ENCODE results near the gene RTN4IP1.

The RTN4IP1 gene

GRCh38 chr6:106536851-106537250 lies 92.4 kb downstream of the RTN4IP1 start:
- TF ChIP-seq ZFX (IDR thresholded peaks at IDR 0.05; ENCODE audit: borderline replicate concordance), result no peak
- TF ChIP-seq, protein P1, sequence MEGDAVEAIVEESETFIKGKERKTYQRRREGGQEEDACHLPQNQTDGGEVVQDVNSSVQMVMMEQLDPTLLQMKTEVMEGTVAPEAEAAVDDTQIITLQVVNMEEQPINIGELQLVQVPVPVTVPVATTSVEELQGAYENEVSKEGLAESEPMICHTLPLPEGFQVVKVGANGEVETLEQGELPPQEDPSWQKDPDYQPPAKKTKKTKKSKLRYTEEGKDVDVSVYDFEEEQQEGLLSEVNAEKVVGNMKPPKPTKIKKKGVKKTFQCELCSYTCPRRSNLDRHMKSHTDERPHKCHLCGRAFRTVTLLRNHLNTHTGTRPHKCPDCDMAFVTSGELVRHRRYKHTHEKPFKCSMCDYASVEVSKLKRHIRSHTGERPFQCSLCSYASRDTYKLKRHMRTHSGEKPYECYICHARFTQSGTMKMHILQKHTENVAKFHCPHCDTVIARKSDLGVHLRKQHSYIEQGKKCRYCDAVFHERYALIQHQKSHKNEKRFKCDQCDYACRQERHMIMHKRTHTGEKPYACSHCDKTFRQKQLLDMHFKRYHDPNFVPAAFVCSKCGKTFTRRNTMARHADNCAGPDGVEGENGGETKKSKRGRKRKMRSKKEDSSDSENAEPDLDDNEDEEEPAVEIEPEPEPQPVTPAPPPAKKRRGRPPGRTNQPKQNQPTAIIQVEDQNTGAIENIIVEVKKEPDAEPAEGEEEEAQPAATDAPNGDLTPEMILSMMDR (IDR thresholded peaks at IDR 0.05), result no peak
- H3K27ac ChIP-seq, result no peak overlapping the region

GRCh38 chr6:106536357-106536756 lies 92.9 kb downstream of the RTN4IP1 start:
- no peak for TF ChIP-seq ZFX (IDR thresholded peaks at IDR 0.05; ENCODE audit: borderline replicate concordance)
- TF ChIP-seq, protein P1 (IDR thresholded peaks at IDR 0.05), result no peak
- no peak overlapping the region for H3K27ac ChIP-seq

DNA sequence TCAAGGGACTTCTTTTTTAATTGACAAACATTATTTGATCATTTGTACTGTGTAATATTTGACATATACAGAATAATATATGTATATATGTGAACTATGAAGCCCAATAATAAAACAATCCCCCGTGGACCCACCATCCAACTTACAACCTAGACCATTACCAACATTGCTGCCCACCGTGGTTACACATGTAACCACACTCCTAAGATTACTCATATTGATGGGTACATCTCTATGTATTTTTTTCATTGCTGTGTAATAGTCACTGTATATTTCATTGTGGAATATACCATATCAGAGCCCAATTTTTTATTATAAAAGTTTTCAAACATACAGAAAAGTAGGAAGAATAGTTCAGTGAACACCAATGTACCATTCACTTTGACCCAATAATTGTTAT lies 94.3 kb downstream of the RTN4IP1 start:
- H3K27ac ChIP-seq, result no peak overlapping the region
- no peak for TF ChIP-seq ZFX (IDR thresholded peaks at IDR 0.05; ENCODE audit: borderline replicate concordance)
- TF ChIP-seq, protein P1 (IDR thresholded peaks at IDR 0.05), result no peak

DNA sequence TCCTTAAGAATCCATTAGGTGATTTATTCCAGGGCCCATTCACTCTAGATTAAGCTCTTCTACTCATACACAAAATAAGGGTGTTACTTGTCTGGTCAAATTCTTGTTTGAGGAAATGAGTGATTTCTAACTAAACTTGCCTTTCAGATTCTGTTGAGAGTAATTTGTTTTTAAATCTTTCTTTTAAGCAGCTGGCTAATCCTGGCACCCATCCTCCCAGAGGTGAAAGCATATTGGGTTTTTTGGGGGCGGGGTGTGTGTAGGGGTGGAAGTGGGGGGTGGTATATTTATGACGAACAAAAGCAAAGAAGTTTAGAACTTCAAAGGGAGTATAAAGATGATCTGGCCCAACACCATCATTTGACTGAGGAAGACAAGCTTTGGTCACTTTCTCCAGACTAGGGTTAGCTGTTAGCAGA lies 94.7 kb downstream of the RTN4IP1 start:
- no peak for TF ChIP-seq ZFX (IDR thresholded peaks at IDR 0.05; ENCODE audit: borderline replicate concordance)
- TF ChIP-seq, protein P1 (IDR thresholded peaks at IDR 0.05), result no peak
- H3K27ac ChIP-seq, result no peak overlapping the region

GRCh38 chr6:106534004-106534403 lies 95.3 kb downstream of the RTN4IP1 start:
- no peak overlapping the region for H3K27ac ChIP-seq
- TF ChIP-seq ZFX (IDR thresholded peaks at IDR 0.05; ENCODE audit: borderline replicate concordance), result no peak
- TF ChIP-seq, protein P1 (IDR thresholded peaks at IDR 0.05), result no peak

- H3K27ac ChIP-seq, result no peak overlapping the region
- TF ChIP-seq, protein P1 (IDR thresholded peaks at IDR 0.05), result no peak
- TF ChIP-seq ZFX (IDR thresholded peaks at IDR 0.05; ENCODE audit: borderline replicate concordance), result no peak
Measured at GRCh38 chr6:106533054-106533453, 96.2 kb downstream of the RTN4IP1 start.

DNA sequence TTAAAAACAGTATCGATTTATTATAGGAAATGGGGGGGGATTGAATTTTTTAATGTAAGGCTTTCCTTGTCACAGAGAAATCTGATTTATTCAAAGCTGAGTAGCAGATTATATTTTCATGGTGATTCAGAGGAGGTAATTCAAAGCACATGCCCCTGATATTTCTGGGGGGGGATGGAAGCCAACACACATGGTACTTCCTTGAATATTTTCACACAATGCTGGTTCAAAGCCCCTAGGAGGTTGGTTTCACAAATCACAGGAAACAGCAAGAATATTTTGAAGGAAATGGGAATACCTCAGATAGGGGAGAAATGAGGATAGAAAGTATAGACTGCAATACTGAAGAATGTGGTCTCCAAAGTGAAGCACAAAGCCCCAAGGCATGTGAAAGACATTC lies 98.8 kb downstream of the RTN4IP1 start:
- TF ChIP-seq, protein P1 (IDR thresholded peaks at IDR 0.05), result no peak
- no peak for TF ChIP-seq ZFX (IDR thresholded peaks at IDR 0.05; ENCODE audit: borderline replicate concordance)
- no peak overlapping the region for H3K27ac ChIP-seq

Measured in 22Rv1 (cell line).